ENCODE measurements around the gene RSF1.
A peak's percentile ranks its signal among the peaks of the same experiment; 100 is the strongest.
"Not testable (repeated sequence)": the region's sequence is repeated elsewhere in the genome, so short reads cannot be mapped to it uniquely, and the experiment has no call there.

RSF1 gene

DNA sequence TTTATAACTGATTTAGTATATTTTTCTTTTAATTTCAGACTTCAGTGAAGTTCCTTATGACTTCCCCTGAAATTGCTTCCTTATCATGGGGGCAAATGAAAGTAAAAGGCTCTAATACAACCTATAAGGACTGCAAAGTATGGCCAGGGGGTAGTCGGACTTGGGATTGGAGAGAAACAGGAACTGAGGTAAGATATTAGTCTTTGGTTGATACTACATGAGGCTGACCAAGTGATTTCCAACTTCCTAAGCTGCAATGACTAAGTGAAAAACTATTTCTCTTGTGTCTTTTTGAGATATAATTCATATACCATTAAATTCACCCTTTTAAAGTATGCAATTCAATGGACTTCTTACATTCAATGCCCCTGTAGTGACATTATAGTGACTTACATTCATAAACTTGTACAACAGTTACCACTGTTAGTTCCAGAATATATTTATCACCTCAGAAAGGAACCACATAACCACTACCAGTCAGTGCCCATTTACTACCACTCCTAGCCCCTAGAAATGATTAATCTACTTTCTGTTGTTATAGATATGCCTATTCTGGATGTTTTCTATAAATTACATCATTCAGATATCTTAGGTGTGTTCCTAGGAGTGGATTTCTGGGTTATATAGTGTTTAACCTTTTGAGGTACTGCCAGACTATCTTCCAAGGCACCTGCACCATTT is 22.1 kb upstream of the RSF1 start:
- peak; percentile 59 for DNase-seq (ENCODE audit: low read depth)
- TF ChIP-seq, protein P1, sequence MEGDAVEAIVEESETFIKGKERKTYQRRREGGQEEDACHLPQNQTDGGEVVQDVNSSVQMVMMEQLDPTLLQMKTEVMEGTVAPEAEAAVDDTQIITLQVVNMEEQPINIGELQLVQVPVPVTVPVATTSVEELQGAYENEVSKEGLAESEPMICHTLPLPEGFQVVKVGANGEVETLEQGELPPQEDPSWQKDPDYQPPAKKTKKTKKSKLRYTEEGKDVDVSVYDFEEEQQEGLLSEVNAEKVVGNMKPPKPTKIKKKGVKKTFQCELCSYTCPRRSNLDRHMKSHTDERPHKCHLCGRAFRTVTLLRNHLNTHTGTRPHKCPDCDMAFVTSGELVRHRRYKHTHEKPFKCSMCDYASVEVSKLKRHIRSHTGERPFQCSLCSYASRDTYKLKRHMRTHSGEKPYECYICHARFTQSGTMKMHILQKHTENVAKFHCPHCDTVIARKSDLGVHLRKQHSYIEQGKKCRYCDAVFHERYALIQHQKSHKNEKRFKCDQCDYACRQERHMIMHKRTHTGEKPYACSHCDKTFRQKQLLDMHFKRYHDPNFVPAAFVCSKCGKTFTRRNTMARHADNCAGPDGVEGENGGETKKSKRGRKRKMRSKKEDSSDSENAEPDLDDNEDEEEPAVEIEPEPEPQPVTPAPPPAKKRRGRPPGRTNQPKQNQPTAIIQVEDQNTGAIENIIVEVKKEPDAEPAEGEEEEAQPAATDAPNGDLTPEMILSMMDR (IDR thresholded peaks at IDR 0.05; ENCODE audit: low read length, missing control alignments) = no peak
- no peak overlapping the region for H3K4me3 ChIP-seq (replicated peaks; ENCODE audit: low read depth, low read length)

GRCh38 chr11:77833302-77833701 is 12.8 kb upstream of the RSF1 start:
- no peak for DNase-seq (ENCODE audit: low read depth)

DNA sequence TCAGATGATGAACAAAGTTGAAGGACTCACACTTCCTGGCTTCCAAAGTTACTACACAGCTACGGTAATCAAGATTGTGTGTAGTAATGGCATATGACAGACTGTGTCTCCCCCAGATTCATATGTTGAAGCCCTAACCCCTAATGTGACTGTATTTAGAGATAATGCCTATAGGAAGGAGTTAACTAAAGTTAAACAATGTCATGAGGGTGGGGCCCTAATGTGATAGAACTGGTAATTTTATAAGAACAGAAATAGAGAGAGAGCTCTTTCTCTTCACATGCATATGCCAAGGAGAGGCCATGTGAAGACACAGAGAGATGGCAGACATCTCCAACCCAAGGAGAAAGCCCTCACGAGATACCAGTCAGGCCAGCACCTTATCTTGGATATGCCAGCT is 8.4 kb upstream of the RSF1 start:
- TF ChIP-seq, protein P1 (IDR thresholded peaks at IDR 0.05; ENCODE audit: low read length, missing control alignments) = no peak
- H3K4me3 ChIP-seq (replicated peaks; ENCODE audit: low read depth, low read length) = no peak overlapping the region
- no peak for DNase-seq (ENCODE audit: low read depth)

More at GRCh38 chr11:77833302-77833701, 12.8 kb upstream of the RSF1 start:
- no peak overlapping the region for H3K4me3 ChIP-seq (replicated peaks; ENCODE audit: low read depth, low read length)
- TF ChIP-seq, protein P1 (IDR thresholded peaks at IDR 0.05; ENCODE audit: low read length, missing control alignments) = no peak

- DNase-seq (ENCODE audit: low read depth) = peak; percentile 64
- H3K4me3 ChIP-seq (replicated peaks; ENCODE audit: low read depth, low read length) = peak overlapping the region; percentile 26
- TF ChIP-seq, protein P1 (IDR thresholded peaks at IDR 0.05; ENCODE audit: low read length, missing control alignments) = no peak
Measured at GRCh38 chr11:77823775-77824174, 3.3 kb upstream of the RSF1 start.

DNA sequence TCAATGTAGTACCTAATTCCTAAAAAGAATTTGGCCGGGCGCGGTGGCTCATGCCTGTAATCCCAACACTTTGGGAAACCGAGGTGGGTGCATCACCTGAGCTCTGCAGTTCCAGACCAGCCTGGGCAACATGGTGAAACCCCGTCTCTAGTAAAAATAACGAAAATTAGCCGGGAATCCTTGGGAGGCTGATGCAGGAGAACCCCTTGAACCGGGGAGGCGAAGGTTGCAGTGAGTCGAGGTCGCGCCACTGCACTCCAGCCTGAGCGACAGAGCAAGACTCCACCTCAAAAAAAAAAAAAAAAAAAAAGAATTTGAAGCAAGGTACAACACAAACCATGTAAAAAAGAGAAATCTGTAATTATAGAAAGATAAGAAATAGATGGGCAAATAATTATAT is 1.6 kb upstream of the RSF1 start:
- not testable (repeated sequence) for DNase-seq (ENCODE audit: low read depth)
- peak overlapping the region; percentile 97 for H3K4me3 ChIP-seq (replicated peaks; ENCODE audit: low read depth, low read length)

GRCh38 chr11:77821349-77821851 is 878 bp upstream of the RSF1 start:
- TF ChIP-seq, protein P1 (IDR thresholded peaks at IDR 0.05; ENCODE audit: low read length, missing control alignments) = no peak
- H3K4me3 ChIP-seq (replicated peaks; ENCODE audit: low read depth, low read length) = peak overlapping the region; percentile 97
- DNase-seq (ENCODE audit: low read depth) = peak; percentile 51

DNA sequence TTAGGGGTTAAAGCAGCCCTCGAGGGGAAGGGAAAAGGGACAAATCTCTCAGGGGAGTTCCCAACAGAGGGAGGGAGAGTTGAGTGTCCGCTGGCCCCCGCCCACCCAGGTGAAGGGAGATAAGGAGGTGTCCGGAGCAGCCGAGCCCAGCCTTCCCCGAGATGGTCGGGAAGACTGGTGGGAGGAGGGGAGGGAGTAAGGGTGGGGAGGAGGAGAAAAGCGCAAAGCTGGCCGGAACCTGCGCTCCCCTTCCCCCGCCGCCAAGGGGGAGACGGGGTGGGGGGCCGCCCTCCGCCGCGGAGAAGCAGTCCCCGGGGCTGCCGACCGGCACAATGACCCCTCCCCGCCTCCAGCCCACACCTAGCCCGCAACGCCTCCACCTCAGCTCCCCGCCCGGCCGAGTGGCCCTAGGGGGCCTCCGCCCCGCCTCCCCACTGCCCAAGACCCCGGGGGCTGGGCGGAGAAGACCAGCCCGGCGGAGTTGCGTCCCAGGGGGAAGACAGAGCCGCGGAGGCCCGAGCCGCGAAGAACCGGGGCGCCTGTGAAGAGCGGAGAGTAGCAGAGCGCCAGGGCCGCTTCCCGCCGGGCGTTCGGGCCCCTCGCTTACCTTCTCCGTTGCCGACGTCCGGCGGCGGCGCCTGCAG is 479 bp downstream of the RSF1 start:
- DNase-seq (ENCODE audit: low read depth) = peak; percentile 30
- H3K4me3 ChIP-seq (replicated peaks; ENCODE audit: low read depth, low read length) = peak overlapping the region; percentile 97
- TF ChIP-seq, protein P1 (IDR thresholded peaks at IDR 0.05; ENCODE audit: low read length, missing control alignments) = no peak
